ENCODE measurements around the gene TMEM51. TPM values are rescaled to one million over a fixed set of nuclear protein-coding genes. Genes with fewer than 3 reads are reported as not detected.

TMEM51 gene
- total RNA-seq, 2 experiments from 2014 or later = not detected

DNA sequence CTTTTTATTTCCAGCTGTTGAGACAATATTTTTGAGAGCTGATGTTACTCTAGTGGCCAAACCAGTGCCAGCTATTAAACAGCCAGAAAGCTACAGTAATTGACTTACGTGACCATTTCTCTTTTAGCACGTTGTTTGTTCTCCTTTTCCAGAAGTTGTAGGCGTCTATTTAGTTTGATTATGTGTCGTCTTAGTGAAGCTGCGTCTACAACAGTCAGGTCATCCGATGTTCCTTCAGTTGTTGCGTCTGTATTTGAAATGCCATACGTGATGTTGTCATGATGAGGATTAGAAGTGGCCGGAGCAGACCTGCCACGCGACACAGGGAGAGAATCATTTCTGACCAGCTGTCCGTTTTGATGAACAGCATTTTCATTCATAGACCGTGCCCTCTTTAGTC, 38.2 kb downstream of the TMEM51 start:
- no peak for DNase-seq
- H3K27ac Mint-ChIP-seq = no peak overlapping the region
- TF ChIP-seq, protein P1, sequence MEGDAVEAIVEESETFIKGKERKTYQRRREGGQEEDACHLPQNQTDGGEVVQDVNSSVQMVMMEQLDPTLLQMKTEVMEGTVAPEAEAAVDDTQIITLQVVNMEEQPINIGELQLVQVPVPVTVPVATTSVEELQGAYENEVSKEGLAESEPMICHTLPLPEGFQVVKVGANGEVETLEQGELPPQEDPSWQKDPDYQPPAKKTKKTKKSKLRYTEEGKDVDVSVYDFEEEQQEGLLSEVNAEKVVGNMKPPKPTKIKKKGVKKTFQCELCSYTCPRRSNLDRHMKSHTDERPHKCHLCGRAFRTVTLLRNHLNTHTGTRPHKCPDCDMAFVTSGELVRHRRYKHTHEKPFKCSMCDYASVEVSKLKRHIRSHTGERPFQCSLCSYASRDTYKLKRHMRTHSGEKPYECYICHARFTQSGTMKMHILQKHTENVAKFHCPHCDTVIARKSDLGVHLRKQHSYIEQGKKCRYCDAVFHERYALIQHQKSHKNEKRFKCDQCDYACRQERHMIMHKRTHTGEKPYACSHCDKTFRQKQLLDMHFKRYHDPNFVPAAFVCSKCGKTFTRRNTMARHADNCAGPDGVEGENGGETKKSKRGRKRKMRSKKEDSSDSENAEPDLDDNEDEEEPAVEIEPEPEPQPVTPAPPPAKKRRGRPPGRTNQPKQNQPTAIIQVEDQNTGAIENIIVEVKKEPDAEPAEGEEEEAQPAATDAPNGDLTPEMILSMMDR (IDR thresholded peaks at IDR 0.05) = no peak
- intact Hi-C loops (cut with micrococcal nuclease) = no loop called here
- H3K9me3 Mint-ChIP-seq = no peaks in the 10 kb centered on the region
- no peaks in the 10 kb centered on the region for H3K36me3 Mint-ChIP-seq (ENCODE audit: low read depth)
- POLR2A ChIA-PET = no interaction called here
- no peak overlapping the region for H3K4me3 Mint-ChIP-seq
- H3K27me3 Mint-ChIP-seq = peaks cover 5% of the 10 kb centered on the region
- no peak for ATAC-seq
- H3K4me1 Mint-ChIP-seq (ENCODE audit: low read depth) = no peaks in the 10 kb centered on the region
- CTCF ChIA-PET = no interaction called here

- ChIA-PET CTCF (no interaction called here), POLR2A (no interaction called here)
- Mint-ChIP-seq H3K9me3 (no peaks in the 10 kb centered on the region), H3K27me3 (peaks cover 5% of the 10 kb centered on the region), H3K36me3 (ENCODE audit: low read depth) (no peaks in the 10 kb centered on the region), H3K27ac (no peak overlapping the region), H3K4me1 (ENCODE audit: low read depth) (no peaks in the 10 kb centered on the region), H3K4me3 (no peak overlapping the region)
- intact Hi-C loops (cut with micrococcal nuclease) = no loop called here
- TF ChIP-seq, protein P1 (IDR thresholded peaks at IDR 0.05) = no peak
- ATAC-seq (no peak), DNase-seq (no peak)
These were observed 39.5 kb downstream of the TMEM51 start for GRCh38 chr1:15192916-15193550.

DNA sequence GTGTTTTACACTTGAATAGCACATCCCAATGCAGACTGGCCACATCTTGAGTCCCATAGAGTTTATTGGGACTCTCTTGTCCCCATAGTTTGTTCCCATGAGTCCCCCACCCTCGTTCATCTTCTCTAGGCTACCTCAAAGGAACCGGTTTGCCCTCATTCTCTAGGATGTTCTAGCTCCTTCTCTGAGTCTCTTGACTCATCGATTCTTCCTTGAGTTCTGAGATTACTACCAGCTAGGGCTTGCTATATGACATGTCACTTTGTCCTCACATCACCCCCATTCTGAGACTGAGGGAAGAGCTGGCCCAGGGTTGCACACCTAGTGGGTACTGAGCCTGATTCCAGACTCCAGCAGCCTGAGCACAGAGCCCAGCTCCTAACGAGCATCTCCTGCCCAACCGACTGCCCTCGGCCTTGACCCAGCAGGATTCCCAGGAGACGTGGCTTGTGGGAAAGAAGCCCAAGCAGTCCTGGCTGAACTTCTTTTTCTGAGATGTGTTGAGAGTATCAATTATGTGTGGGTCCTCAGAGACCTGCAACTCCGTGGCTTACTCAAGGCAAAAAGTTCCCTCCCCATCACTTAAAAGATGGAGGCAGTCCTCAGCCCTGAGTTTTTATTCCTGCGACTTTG, 42.0 kb downstream of the TMEM51 start:
- Mint-ChIP-seq H3K27ac (no peak overlapping the region), H3K27me3 (peaks cover 6% of the 10 kb centered on the region), H3K4me1 (ENCODE audit: low read depth) (no peaks in the 10 kb centered on the region), H3K36me3 (ENCODE audit: low read depth) (no peaks in the 10 kb centered on the region), H3K4me3 (no peak overlapping the region), H3K9me3 (no peaks in the 10 kb centered on the region)
- POLR2A ChIA-PET = no interaction called here
- CTCF ChIA-PET = no interaction called here
- intact Hi-C loops (cut with micrococcal nuclease) = no loop called here
- no peak for DNase-seq
- ATAC-seq = no peak
- TF ChIP-seq, protein P1 (IDR thresholded peaks at IDR 0.05) = no peak

- intact Hi-C loops (cut with micrococcal nuclease) = no loop called here
- no peaks in the 10 kb centered on the region for H3K4me1 Mint-ChIP-seq (ENCODE audit: low read depth)
- ATAC-seq (no peak), DNase-seq (no peak)
- peaks cover 7% of the 10 kb centered on the region for H3K27me3 Mint-ChIP-seq
- H3K36me3 Mint-ChIP-seq (ENCODE audit: low read depth) = no peaks in the 10 kb centered on the region
- TF ChIP-seq, protein P1 (IDR thresholded peaks at IDR 0.05) = no peak
- POLR2A ChIA-PET = no interaction called here
- CTCF ChIA-PET = interaction anchor here (0.6 kb wide), 1 partner anchor 42 kb away, joined by 3 read pairs; the partner anchor contains the start of gene TMEM51
- H3K27ac Mint-ChIP-seq = no peak overlapping the region
- no peaks in the 10 kb centered on the region for H3K9me3 Mint-ChIP-seq
- H3K4me3 Mint-ChIP-seq = no peak overlapping the region
These were observed 42.5 kb downstream of the TMEM51 start for GRCh38 chr1:15196069-15196468.

DNA sequence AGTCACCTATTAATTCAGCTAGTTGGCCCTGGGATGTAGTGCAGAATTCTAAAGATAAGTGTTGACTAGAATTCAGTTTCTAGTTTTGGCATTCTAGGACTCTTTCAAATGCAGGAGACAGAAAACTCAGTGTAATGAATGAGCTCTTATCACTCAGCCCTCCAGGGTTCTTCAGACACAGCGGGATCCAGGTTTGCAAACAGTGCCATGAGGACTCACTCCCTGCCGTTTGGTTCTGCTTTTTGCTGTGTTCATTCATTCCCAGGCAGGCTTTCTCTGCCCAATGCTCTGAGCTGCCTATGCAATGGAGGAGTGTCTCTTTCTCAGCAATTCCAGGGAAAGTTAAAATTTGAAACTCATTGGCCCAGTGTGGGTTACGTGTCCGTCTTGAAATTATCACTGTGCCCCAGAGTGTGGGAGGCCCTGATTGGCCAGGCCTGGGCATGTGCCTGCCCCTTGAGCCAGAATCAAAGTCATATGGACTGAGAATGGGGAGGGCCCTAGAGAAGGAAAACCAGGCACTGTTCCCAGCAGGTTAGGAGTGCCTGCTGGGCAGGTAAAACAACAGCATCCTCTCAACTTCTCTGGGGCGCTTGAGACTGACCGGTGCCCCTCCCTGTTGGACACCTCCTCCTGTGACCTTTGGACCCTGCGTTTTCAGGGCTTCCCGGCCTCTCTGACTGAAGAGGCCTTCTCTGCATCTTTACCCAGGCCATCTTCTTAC, 43.4 kb downstream of the TMEM51 start:
- ATAC-seq (no peak), DNase-seq (no peak)
- peaks cover 7% of the 10 kb centered on the region for H3K27me3 Mint-ChIP-seq
- no peaks in the 10 kb centered on the region for H3K9me3 Mint-ChIP-seq
- TF ChIP-seq, protein P1 (IDR thresholded peaks at IDR 0.05) = no peak
- no peak overlapping the region for H3K27ac Mint-ChIP-seq
- intact Hi-C loops (cut with micrococcal nuclease) = no loop called here
- ChIA-PET CTCF (interaction anchor here (0.6 kb wide), 1 partner anchor 43 kb away, joined by 3 read pairs; the partner anchor contains the start of gene TMEM51), POLR2A (no interaction called here)
- no peak overlapping the region for H3K4me3 Mint-ChIP-seq
- no peaks in the 10 kb centered on the region for H3K36me3 Mint-ChIP-seq (ENCODE audit: low read depth)
- H3K4me1 Mint-ChIP-seq (ENCODE audit: low read depth) = no peaks in the 10 kb centered on the region
